Prostate gland (tissue), 2 donors: ENCODE data around the gene INPP5A.

Experiments
- POLR2AphosphoS5 ChIP-seq: sonication (generic); formaldehyde crosslinking; IDR thresholded peaks from one replicate; pipeline ENCODE4 v1.6.1; 2017; ENCODE audit warnings: antibody characterized with exemption
- TF ChIP-seq, protein P1 (sequence below), 4 experiments: fragments of 200-600 bp in 2 of 4; fragments of 450-650 bp in 2 of 4; sonication (generic) in 2 of 4; IDR thresholded peaks; 1 replicate in 3 of 4; 2 replicates in 1 of 4; pipeline ENCODE4 v1.5.1; 2016 to 2019; ENCODE audit warnings: antibody characterized with exemption in 4 of 4, mild to moderate bottlenecking in 2 of 4, moderate library complexity in 2 of 4

DNA sequence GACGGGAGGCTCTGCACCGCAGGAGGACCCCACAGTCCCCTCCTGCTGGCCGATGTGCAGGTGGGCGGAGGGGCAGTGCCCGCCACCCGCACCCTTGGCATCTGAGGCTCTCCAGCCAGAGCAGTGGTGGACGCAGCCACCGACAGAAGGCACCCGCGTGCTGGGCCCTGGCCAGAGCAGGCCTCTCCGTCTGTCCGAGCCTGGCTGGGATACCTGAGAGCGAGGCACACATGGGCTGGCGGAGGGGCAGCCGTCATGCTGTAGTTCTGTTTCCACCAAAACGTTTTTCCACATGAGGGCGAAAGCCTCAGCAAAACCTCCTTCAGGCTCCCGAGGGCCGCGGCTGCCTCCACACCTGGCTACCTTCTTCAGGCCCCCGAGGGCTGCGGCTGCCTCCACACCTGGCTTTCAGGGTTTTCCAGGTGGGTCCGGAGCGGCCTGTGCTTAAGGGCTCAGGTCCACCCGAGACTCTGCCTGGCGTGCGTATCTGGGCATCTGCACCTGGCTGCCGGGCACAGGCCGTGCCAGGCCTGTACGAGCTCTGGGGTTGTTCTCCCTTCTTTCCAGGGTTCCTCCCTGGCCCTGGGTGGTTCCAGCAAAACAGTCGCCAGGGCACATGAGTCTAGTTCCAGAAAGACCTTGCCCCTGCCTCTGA lies 115.5 kb downstream of the INPP5A start:
- TF ChIP-seq, protein P1, sequence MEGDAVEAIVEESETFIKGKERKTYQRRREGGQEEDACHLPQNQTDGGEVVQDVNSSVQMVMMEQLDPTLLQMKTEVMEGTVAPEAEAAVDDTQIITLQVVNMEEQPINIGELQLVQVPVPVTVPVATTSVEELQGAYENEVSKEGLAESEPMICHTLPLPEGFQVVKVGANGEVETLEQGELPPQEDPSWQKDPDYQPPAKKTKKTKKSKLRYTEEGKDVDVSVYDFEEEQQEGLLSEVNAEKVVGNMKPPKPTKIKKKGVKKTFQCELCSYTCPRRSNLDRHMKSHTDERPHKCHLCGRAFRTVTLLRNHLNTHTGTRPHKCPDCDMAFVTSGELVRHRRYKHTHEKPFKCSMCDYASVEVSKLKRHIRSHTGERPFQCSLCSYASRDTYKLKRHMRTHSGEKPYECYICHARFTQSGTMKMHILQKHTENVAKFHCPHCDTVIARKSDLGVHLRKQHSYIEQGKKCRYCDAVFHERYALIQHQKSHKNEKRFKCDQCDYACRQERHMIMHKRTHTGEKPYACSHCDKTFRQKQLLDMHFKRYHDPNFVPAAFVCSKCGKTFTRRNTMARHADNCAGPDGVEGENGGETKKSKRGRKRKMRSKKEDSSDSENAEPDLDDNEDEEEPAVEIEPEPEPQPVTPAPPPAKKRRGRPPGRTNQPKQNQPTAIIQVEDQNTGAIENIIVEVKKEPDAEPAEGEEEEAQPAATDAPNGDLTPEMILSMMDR (IDR thresholded peaks at IDR 0.05) = no peak
- TF ChIP-seq POLR2AphosphoS5 = no peak
